ENCODE data around the gene FBXW8.

FBXW8 gene

GRCh38 chr12:117028254-117028653 is 117.5 kb downstream of the FBXW8 start:
- no peaks in the 10 kb centered on the region for H3K27me3 ChIP-seq (replicated peaks; ENCODE audit: control insufficient read depth, insufficient read depth, low read length, poor library complexity, severe bottlenecking)
- no peaks in the 10 kb centered on the region for H3K4me1 ChIP-seq (ENCODE audit: control insufficient read depth, insufficient read depth, low read length, poor library complexity, severe bottlenecking)
- DNase-seq: no peak
- no peak overlapping the region for H3K4me3 ChIP-seq (ENCODE audit: insufficient read depth, low read depth, low read length, poor library complexity, severe bottlenecking)
- H3K9me3 ChIP-seq (ENCODE audit: control insufficient read depth, low read length): no peaks in the 10 kb centered on the region
- H3K27ac ChIP-seq (ENCODE audit: insufficient read depth, low read length, poor library complexity, severe bottlenecking): no peak overlapping the region
- peaks cover 4% of the 10 kb centered on the region for H3K36me3 ChIP-seq (ENCODE audit: control insufficient read depth, insufficient read depth, low read length)

DNA sequence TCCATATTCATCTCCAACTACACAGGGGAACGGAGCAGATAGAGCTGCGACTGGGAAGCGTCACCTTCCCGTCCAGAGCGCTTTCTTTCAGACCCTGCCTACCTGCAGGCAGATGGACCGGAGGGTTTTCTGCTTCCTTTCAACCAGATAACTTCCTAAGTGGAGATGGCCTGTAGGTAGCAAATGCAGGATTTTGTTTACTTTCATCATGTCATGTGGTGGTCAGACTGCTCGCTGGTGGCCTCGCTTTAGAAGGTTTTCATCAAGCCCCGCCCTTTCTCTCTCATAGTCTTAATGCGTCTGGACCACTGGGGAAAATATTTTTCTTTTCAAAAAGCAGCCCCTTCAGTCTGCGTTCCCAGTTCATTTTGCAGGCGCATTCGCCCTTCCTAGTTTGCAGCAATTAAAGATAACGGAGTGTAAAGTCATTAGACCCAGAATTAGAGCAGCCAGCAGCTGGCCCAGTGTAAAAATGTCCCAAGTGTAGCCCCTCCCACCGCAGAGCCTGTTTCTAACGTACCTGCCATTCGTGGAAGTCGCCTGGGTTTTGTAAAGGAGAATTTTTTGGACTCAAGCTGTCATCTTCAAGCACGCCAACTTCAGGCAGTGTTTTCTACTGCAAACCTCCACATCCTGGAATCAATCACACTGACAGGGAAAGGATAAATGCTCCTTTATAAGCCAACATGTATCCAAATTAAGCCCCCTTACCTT is 119.6 kb downstream of the FBXW8 start:
- no peaks in the 10 kb centered on the region for H3K4me1 ChIP-seq (ENCODE audit: control insufficient read depth, insufficient read depth, low read length, poor library complexity, severe bottlenecking)
- no peak for DNase-seq
- H3K27me3 ChIP-seq (replicated peaks; ENCODE audit: control insufficient read depth, insufficient read depth, low read length, poor library complexity, severe bottlenecking): no peaks in the 10 kb centered on the region
- H3K27ac ChIP-seq (ENCODE audit: insufficient read depth, low read length, poor library complexity, severe bottlenecking): no peak overlapping the region
- H3K9me3 ChIP-seq (ENCODE audit: control insufficient read depth, low read length): no peaks in the 10 kb centered on the region
- peaks cover 4% of the 10 kb centered on the region for H3K36me3 ChIP-seq (ENCODE audit: control insufficient read depth, insufficient read depth, low read length)
- H3K4me3 ChIP-seq (ENCODE audit: insufficient read depth, low read depth, low read length, poor library complexity, severe bottlenecking): no peak overlapping the region

GRCh38 chr12:117031843-117032592 is 121.3 kb downstream of the FBXW8 start:
- no peak overlapping the region for H3K27ac ChIP-seq (ENCODE audit: insufficient read depth, low read length, poor library complexity, severe bottlenecking)
- no peaks in the 10 kb centered on the region for H3K27me3 ChIP-seq (replicated peaks; ENCODE audit: control insufficient read depth, insufficient read depth, low read length, poor library complexity, severe bottlenecking)
- no peak overlapping the region for H3K4me3 ChIP-seq (ENCODE audit: insufficient read depth, low read depth, low read length, poor library complexity, severe bottlenecking)
- no peaks in the 10 kb centered on the region for H3K9me3 ChIP-seq (ENCODE audit: control insufficient read depth, low read length)
- DNase-seq: no peak
- no peaks in the 10 kb centered on the region for H3K4me1 ChIP-seq (ENCODE audit: control insufficient read depth, insufficient read depth, low read length, poor library complexity, severe bottlenecking)
- H3K36me3 ChIP-seq (ENCODE audit: control insufficient read depth, insufficient read depth, low read length): peaks cover 4% of the 10 kb centered on the region

DNA sequence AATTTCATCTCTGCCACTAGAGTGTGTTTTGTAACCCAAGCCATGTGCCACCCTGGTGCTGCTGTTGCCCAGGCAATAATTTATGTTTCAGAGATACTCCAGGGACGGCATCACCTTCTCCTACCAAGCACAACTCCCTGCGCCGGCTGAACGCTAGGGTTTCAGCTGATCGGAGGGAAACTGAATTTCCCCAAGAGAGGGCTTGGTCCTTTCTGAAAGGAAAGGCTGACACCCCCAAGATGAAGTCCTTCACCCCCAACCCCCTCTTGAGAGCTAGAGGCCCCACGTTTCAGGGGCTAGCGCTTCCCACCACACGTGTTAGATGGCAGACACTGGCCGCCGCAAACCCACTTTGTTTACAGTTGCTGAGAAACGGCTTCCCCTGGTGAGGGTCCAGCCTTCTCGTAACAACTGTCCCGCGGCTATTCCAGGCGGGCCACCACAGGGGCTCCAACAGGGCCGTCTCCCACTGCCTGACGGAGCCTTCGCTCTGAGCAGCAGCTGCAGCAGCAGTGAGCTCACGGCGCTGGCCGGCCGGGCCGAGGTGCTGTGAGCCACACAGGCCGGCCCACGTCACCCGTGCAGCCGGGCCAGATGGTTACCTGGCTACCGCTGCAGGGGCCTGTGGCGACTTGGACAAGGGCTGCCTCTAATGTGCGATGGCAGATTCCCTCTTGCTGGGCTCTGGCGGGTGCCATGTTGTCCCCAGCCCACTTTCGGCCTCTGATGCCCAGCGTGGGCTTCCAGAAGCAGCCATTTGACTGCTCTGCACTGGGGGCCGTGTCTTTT is 122.0 kb downstream of the FBXW8 start:
- Histone ChIP-seq H3K27me3 (replicated peaks; ENCODE audit: control insufficient read depth, insufficient read depth, low read length, poor library complexity, severe bottlenecking) (no peaks in the 10 kb centered on the region), H3K4me1 (ENCODE audit: control insufficient read depth, insufficient read depth, low read length, poor library complexity, severe bottlenecking) (no peaks in the 10 kb centered on the region), H3K27ac (ENCODE audit: insufficient read depth, low read length, poor library complexity, severe bottlenecking) (no peak overlapping the region), H3K9me3 (ENCODE audit: control insufficient read depth, low read length) (no peaks in the 10 kb centered on the region), H3K4me3 (ENCODE audit: insufficient read depth, low read depth, low read length, poor library complexity, severe bottlenecking) (no peak overlapping the region), H3K36me3 (ENCODE audit: control insufficient read depth, insufficient read depth, low read length) (peaks cover 4% of the 10 kb centered on the region)
- DNase-seq: no peak

DNA sequence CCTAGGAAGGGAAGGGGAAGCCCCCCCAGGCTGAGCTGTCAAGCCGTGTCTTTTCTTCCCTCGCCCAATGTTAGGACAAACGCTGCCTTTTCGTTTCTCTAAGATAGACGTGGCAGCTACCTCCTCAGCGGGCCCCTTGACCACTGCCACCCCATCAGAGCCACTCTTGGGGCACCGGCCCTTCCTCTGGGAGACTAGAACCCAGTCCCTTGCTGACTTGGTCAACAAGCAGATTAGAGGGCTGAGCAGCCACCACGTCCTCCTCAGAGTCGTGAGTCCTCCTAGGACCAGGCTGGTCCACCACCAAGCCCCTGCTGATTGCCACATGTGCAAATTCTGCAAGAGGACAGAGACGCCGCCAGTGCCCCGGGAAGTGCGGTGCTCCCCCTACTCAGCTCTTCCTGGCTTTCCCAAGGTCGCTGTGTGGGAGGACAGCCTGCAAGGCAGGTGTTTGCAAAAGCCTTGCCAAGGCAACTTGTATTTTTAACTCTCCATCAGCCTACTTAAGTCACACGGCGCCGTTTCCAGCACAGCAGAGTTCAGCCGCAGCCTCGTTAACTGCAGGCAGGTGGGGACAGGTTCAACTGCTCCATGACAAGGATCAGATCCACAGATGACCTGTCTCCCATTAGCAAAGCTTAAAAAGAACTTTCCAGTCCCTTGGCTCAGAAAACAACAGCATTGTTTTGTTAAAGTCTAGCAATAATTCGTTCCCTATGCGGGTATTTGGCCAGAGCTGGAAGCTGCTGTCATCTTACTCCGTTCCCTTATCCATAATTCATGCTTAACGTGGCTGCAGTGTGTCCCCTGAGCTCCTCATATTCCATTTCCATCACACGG is 122.9 kb downstream of the FBXW8 start:
- H3K9me3 ChIP-seq (ENCODE audit: control insufficient read depth, low read length): no peaks in the 10 kb centered on the region
- H3K36me3 ChIP-seq (ENCODE audit: control insufficient read depth, insufficient read depth, low read length): peaks cover under 1% of the 10 kb centered on the region
- H3K4me3 ChIP-seq (ENCODE audit: insufficient read depth, low read depth, low read length, poor library complexity, severe bottlenecking): no peak overlapping the region
- H3K27me3 ChIP-seq (replicated peaks; ENCODE audit: control insufficient read depth, insufficient read depth, low read length, poor library complexity, severe bottlenecking): no peaks in the 10 kb centered on the region
- no peak overlapping the region for H3K27ac ChIP-seq (ENCODE audit: insufficient read depth, low read length, poor library complexity, severe bottlenecking)
- H3K4me1 ChIP-seq (ENCODE audit: control insufficient read depth, insufficient read depth, low read length, poor library complexity, severe bottlenecking): no peaks in the 10 kb centered on the region
- DNase-seq: no peak

- Histone ChIP-seq H3K27ac (ENCODE audit: insufficient read depth, low read length, poor library complexity, severe bottlenecking) (no peak overlapping the region), H3K4me1 (ENCODE audit: control insufficient read depth, insufficient read depth, low read length, poor library complexity, severe bottlenecking) (no peaks in the 10 kb centered on the region), H3K9me3 (ENCODE audit: control insufficient read depth, low read length) (no peaks in the 10 kb centered on the region), H3K36me3 (ENCODE audit: control insufficient read depth, insufficient read depth, low read length) (no peaks in the 10 kb centered on the region), H3K27me3 (replicated peaks; ENCODE audit: control insufficient read depth, insufficient read depth, low read length, poor library complexity, severe bottlenecking) (no peaks in the 10 kb centered on the region), H3K4me3 (ENCODE audit: insufficient read depth, low read depth, low read length, poor library complexity, severe bottlenecking) (no peak overlapping the region)
- DNase-seq: no peak
Measured at GRCh38 chr12:117034249-117034648, 123.5 kb downstream of the FBXW8 start.

- no peaks in the 10 kb centered on the region for H3K9me3 ChIP-seq (ENCODE audit: control insufficient read depth, low read length)
- no peak overlapping the region for H3K27ac ChIP-seq (ENCODE audit: insufficient read depth, low read length, poor library complexity, severe bottlenecking)
- no peaks in the 10 kb centered on the region for H3K27me3 ChIP-seq (replicated peaks; ENCODE audit: control insufficient read depth, insufficient read depth, low read length, poor library complexity, severe bottlenecking)
- no peak for DNase-seq
- H3K36me3 ChIP-seq (ENCODE audit: control insufficient read depth, insufficient read depth, low read length): no peaks in the 10 kb centered on the region
- no peak overlapping the region for H3K4me3 ChIP-seq (ENCODE audit: insufficient read depth, low read depth, low read length, poor library complexity, severe bottlenecking)
- H3K4me1 ChIP-seq (ENCODE audit: control insufficient read depth, insufficient read depth, low read length, poor library complexity, severe bottlenecking): no peaks in the 10 kb centered on the region
Measured at GRCh38 chr12:117034701-117035151, 124.0 kb downstream of the FBXW8 start.

DNA sequence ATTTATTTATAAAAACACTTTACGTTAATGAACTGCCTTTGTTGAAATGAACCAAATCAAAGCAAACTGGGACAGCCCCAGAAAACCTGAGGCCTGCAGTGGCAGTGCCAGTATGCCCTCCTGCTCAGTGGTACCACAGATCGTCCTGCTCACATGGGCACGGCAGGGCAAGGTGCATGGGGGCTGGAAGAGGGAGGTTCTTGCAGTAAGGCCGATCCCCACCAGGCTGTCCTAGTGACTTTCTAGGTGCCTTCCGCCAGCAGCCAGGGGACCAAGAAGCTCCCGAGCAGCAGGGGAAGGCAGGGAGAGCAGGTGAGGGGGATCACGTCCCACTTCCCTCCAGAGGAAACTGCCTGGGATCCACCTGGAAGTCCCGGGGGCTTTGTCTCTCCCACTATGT is 124.5 kb downstream of the FBXW8 start:
- H3K27ac ChIP-seq (ENCODE audit: insufficient read depth, low read length, poor library complexity, severe bottlenecking): no peak overlapping the region
- H3K4me3 ChIP-seq (ENCODE audit: insufficient read depth, low read depth, low read length, poor library complexity, severe bottlenecking): no peak overlapping the region
- H3K36me3 ChIP-seq (ENCODE audit: control insufficient read depth, insufficient read depth, low read length): no peaks in the 10 kb centered on the region
- DNase-seq: no peak
- no peaks in the 10 kb centered on the region for H3K27me3 ChIP-seq (replicated peaks; ENCODE audit: control insufficient read depth, insufficient read depth, low read length, poor library complexity, severe bottlenecking)
- H3K4me1 ChIP-seq (ENCODE audit: control insufficient read depth, insufficient read depth, low read length, poor library complexity, severe bottlenecking): no peaks in the 10 kb centered on the region
- H3K9me3 ChIP-seq (ENCODE audit: control insufficient read depth, low read length): no peaks in the 10 kb centered on the region

DNA sequence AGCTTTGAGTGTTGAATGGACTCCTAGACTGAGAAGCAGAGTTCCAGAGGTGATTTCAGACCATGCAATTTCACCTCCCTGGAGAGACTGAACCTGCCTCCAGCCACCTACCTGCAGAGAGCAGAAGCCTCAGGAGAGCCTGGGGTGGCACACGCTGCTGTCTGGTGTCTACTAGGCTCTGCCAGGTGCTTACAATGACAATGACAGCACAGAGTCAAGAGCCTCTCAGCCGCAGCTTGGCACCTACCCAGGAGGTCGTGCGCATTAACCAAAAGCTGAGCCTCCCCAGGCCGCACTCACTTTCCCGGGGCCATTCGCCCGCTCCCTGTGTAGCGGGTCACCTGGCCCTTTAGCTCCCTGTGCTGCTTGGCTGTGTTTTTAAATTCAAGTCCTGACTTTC is 125.3 kb downstream of the FBXW8 start:
- Histone ChIP-seq H3K27me3 (replicated peaks; ENCODE audit: control insufficient read depth, insufficient read depth, low read length, poor library complexity, severe bottlenecking) (no peaks in the 10 kb centered on the region), H3K27ac (ENCODE audit: insufficient read depth, low read length, poor library complexity, severe bottlenecking) (no peak overlapping the region), H3K9me3 (ENCODE audit: control insufficient read depth, low read length) (no peaks in the 10 kb centered on the region), H3K4me1 (ENCODE audit: control insufficient read depth, insufficient read depth, low read length, poor library complexity, severe bottlenecking) (no peaks in the 10 kb centered on the region), H3K4me3 (ENCODE audit: insufficient read depth, low read depth, low read length, poor library complexity, severe bottlenecking) (no peak overlapping the region), H3K36me3 (ENCODE audit: control insufficient read depth, insufficient read depth, low read length) (no peaks in the 10 kb centered on the region)
- no peak for DNase-seq
